Measurements from ENCODE around the gene PTPRD.
"Not testable (repeated sequence)": the region's sequence is repeated elsewhere in the genome, so short reads cannot be mapped to it uniquely, and the experiment has no call there.

Gene PTPRD

GRCh38 chr9:9949978-9950377 is 662.8 kb downstream of the PTPRD start:
- DNase-seq: no peak

DNA sequence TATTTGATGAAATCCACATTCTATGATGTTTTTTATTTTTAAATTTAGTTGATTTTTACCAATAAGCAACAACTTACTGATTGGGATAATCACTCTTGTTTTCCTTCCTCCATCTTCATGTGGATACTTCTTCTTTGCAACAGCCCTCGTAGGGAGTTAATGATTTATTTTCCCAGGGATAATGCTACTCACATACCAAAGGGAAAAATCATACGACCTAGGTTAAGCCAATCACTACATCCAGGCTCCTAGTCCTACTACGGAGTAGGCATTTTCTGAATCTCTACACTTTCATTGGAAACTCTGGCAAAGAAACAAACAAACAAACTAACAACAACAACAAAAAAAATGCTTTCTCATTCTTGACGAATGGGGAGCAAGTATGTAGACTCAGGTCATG is 663.4 kb downstream of the PTPRD start:
- no peak for DNase-seq

GRCh38 chr9:9945966-9946365 is 666.8 kb downstream of the PTPRD start:
- no peak for DNase-seq

DNA sequence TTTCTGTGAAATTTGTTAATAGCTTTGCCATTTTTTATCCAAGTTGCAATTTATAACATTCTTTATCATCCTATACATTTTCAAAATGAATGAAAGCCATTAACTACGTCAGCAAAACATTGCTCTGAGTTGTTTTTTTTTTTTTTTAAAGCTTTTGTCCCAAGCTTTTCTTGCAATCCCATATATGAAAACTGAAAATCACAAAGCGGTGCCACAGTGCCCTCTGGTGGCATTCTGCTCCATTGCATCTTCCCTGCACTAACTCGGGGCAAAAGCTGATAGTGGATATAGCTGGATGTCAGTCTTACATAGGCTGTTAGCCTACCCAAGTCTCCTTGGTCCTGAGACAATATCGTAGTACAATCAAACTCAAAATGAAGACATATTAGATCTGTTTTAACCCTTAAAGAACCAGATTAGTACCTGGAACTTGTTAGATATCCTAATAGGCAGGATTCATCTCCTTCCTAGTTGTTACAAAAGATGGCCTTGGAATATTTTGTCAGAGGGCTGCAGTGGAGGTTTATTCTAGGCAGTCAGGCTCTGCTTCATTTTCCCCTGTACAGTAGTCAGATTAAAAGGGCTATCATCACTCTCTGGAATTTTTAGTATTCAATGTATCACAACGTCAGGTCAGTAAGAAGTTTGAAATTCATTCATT is 669.9 kb downstream of the PTPRD start:
- DNase-seq: peak; percentile 37

- DNase-seq: no peak
Measured at GRCh38 chr9:9938432-9938831, 674.4 kb downstream of the PTPRD start.

GRCh38 chr9:9931464-9931863 is 681.3 kb downstream of the PTPRD start:
- not testable (repeated sequence) for DNase-seq

DNA sequence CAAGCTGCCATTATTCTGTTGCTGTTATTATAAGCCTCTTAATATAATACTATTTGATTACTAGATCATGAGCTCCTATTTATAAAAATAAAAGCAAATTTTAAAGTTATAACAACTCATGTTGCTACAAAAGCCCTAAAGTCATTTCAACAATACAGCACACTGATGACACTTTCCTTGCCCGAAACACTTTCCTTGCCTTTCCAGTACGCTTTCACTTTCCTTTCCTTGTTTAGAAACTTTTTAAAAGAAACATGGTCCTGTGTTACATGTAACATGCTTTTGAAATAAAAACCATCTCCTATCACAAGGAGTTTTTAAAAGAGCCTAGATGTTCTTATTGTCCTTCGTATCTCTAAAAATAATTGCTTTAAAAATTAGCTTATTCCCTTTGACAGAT is 688.4 kb downstream of the PTPRD start:
- no peak for DNase-seq

DNA sequence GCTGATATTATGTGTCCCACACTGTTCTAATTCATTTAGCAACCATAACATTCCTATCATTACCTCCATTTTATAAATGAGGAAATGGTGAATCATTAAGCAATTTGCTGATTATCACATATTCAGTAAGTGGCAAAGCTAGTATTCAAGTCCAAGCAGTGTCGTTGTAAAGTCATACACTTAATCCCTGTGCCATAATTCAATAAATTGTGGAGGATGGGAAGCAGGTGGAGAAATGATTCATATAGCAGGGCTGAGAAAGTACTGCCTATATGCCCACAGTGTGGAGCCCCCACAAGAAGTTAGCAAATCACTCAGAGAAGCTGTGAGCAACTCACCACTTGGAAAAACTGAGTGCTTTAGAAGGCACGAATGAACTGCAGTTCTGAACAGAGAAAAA is 691.0 kb downstream of the PTPRD start:
- no peak for DNase-seq

DNA sequence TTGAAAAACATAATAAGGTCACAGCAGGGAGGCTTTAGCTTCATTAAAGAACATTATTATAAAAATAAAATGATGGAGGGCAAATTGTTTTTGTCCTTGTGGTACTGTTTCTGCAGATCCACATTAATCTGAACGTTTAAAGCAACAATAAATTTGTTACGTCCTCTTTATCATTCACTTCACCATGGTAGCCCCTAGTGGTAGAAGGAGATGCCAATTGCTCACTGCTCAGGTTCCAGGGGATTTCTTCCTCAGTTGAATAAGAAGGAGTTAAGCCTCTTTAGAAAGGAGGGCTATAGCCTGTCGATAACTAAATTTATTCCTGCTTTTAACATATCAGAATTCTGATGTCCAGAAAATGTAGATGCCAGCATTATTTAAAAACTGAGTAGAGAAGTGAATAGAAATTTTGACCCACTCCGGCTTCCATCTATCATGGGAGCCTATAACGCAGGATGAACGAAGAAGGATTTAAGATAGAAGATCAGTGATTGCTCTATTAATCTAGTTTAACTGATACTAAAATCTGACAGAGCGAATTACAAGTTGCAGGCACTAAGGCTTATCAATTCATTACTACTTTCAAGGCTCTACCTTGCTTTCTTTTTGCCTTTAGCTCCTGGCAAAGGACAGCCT is 692.3 kb downstream of the PTPRD start:
- DNase-seq: peak in 1 of 2 experiments; percentile 0

GRCh38 chr9:9919174-9919775 is 693.5 kb downstream of the PTPRD start:
- no peak for DNase-seq

GRCh38 chr9:9917400-9917799 is 695.4 kb downstream of the PTPRD start:
- no peak for DNase-seq

DNA sequence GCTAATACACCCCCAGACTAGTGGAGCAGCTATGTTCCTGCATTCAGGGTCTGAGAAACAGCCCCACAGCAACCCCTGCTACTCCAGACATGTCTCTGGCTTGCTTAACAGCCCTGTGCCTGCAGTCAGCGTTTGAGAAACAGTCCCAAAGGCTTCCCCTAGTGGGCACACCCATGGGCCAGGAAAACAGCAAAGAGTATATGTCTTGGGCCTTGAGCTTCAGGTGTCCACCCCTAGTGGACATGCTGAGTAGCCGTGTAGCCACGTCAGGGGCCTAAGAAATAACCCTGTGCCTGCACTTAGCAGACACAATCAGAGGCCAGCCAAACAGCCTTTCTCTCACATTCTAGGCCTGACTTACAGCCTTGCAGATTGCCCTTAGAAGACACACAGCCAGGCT is 698.6 kb downstream of the PTPRD start:
- no peak for DNase-seq

DNA sequence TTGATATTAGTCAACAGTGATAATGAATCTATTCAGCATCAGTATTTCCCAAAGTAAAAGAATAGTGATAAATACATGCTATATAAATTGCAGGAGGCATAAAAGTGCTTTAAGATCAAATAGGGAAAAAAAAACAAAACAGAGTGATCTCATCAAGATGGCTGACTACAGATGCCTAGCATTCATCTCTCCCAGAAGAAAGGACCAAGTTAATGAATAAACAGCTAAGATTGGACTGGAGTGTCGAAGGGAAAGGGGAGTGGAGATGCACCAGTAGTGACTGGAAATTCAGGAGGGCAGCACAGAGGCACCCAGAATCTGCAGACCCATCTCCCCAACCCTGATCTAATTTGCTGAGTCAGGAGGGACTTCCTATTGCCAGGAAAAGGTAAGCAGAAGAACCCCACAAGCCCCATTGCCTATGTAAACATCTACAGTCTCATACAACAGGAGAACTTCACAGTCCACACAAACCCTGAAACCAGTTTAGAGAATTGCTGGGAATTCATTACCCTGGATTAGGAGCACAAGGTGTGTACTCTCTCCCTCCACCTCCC is 699.4 kb downstream of the PTPRD start:
- no peak for DNase-seq

DNA sequence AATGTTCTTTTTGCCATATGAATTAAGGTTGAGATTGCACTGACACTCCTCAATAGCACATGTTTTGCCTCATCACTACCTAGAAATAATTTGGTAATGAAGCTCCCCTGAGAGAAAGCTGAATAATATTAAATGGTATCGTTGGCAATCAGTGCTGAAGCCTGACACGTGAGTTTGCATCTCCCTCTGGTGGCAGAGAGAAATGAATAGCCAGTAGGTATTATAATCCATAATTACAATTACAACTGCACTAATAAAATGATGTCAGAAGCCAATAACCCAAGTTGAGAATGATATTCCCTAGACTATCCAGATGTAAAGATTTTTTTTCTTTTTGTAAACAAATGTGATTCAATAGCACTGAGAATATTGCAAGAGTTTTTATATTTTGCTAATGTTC is 700.3 kb downstream of the PTPRD start:
- peak in 1 of 2 experiments; percentile 2 for DNase-seq

GRCh38 chr9:9905736-9906135 is 707.1 kb downstream of the PTPRD start:
- no peak for DNase-seq

DNA sequence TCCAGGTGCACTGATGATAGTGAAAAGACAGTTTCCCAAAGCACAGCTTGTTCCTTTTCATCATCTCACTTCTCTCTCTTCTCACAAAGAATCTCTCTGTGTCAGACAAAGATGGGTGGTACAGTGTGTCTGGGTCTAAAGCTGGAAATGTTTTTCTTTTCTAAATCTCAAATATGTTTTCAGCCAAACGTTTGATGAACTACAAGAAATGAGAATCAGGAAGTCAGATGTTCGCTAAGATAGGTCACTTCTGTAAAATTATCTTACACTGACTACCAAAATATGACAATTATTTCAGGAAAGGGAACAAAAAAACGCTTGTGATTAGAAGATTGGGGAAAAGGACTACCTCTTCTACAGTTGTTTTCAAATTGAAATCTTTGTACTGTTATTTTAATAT is 708.8 kb downstream of the PTPRD start:
- peak in 1 of 2 experiments; percentile 9 for DNase-seq

GRCh38 chr9:9901624-9902023 is 711.2 kb downstream of the PTPRD start:
- no peak for DNase-seq

- no peak for DNase-seq
Measured at GRCh38 chr9:9893837-9894236, 719.0 kb downstream of the PTPRD start.

DNA sequence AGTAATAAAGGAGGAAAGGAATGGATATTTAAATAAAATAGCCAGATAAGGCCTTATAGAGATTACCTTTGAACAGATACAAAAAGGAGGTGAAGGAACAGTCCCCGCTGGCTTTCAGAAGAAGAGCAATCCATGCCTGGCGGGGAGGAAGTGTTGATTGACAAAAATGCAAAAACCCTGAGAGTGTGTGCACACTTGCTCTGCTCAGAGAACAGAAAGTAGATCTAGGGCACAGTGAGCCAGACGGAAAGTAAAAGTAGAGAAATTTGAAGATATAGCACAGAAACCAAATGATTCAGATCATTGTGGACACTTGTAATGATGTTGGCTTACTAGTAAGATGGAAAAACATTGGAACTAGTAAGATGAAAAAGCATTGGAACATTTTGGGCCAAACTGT is 720.6 kb downstream of the PTPRD start:
- no peak for DNase-seq

- no peak for DNase-seq
Measured at GRCh38 chr9:9881692-9882091, 731.1 kb downstream of the PTPRD start.

- no peak for DNase-seq
Measured at GRCh38 chr9:9874270-9874669, 738.5 kb downstream of the PTPRD start.

DNA sequence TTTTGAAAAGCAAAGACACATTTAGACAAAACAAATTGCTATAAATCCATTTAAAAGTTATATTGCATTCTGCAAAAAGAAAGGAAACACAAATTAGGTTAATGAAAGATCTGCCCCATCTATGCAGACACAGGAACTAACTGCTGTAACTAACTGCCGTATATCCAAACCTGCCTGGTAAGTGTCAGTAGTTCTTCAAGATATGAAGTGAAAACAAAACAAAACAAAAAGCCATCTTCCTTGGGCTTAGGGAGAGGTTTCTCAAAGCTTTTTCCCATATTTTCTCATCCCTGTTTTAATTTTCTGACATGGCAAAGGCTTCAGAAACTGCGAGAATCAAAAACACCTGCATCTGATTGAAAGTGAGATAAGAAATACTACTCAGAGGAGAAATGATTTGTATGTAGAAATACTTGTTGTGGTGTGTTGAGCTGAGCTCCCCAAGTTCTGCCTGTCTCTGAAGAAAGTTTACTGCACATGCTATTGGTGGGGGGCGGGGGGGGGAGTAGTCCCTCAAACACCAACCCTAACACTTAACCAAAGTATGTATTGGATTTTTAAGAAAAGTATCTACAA is 750.5 kb downstream of the PTPRD start:
- no peak for DNase-seq

DNA sequence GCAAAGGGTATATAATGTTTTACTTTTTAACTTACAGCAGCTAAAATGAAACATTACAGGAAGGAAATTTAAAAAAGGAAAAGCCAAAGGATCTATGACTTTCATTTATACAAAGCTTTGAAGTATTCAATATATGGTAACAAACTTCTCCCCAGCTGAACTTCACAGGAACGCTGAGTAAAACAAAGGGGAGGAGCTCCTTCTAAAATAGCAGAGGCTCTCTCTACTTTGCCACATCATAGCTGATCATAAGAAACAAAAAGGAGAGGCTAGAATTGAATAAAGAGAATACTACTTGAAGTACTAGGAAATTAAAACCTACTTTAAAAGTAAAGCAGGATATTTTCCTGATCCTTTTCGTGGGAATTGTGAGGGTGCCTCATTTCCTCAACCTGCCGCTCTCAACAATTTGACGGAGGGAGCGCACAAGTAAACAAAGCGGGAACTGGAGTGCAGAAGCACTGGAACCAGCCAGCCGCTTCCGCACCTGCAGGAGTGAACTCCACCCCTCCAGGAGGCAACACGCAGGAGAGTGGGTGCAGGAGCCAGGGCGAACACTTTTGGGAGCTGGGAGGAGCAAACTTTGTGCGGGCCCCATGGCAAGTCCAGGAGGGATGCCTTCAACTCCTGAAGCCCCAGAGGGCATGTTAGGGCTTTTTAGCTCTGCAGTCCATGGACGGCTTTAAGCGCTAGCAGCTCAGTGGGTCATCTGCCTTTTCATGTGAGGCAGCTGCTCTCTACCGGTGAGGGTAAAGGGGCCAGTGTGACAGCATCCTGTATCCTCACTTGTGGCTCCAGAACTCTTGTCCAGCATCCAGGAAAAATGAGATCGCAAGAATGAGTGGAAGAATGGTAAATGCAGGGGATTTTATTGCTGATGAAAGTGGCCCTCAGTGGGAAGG is 757.4 kb downstream of the PTPRD start:
- DNase-seq: no peak

All from Kasumi-1 (cell line).